ENCODE measurements around the gene SMOC1.

SMOC1 gene

DNA sequence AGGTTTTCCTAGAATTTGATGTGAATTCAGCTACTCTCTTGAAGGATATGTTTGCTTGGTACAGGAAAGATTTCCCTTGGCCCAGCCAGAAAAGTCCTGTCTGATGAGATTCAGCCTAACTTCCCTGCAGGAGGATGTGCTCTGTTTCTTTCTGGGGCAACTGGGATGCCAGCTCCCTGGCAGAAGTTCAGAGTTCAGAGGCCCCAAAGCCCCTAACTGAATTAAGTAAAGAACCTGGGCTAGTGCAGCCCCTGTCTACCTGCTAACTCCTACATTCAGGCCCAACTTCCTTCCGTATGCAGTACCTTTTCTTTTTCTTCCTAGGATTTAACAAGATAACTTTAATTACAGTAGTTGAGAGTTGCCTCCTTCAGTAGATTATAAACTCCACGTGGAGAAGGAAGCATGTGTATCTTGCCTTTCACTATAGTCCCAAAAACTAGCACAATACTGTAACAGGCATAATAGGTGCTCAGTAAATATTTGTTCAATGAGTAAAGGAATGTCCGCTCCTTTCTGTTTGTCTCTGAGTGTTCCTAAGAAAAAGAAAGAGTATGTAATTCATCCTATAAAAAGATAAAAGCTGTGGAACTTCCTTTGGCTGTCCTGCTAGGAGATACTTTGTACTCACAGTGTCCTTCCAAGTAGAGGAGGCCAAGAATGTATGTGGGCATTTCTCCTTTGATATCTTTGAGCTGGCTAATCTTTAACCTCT is 168.5 kb downstream of the SMOC1 start:
- no peak for DNase-seq

DNA sequence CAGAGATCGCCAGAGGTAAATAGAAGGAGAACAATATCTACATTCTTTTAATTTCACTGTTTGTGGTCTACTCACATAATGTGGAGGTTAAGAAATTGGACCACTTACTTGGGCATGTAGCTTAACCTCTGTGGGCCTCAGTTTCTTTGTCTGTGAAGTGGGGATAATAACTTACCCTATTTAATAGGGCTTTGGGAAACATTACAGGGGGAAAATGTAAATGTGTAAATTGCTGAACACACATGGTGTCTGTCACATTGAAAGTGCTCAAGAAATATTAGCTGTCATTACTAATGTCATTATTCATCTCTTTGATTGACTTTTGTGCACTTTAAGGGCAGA is 169.1 kb downstream of the SMOC1 start:
- DNase-seq: no peak

DNA sequence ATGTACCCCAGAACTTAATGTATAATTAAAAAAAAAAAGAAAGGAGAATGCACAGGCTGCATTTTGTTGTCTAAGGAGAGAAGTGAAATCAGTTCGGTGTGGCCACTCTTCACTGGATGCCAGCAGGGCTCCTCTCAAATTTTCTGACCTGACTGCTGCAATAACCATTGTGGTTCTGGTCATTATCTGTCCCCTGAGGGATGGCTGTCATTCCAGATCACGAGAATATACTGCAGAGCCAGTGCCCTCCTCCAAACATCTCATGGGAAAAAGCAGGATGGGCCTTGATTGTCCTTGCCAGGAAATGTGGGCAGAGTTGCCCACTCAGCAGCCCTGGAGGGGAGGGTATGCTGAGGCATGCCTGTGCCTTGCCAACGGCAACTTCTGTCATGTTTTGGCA is 170.4 kb downstream of the SMOC1 start:
- DNase-seq: no peak

DNA sequence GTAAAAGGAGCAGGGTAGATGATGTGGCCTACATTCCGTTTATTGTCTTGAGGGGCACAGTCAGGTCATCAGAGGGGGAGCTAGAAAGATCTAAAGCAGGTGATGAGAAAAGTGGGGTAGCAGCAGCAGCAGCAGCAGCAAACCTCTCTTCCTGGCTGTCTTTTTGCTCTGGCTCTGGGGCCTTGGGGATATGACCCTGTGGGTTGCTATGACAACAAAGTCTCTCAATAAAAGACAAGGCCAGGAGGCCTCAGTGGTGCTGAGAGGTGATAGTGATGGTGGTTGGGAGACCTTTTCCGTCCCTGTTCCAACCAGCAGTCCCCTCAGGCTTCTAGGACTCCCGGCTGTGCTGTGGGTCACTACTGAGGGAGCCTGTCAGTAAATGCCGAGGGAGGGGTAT is 170.9 kb downstream of the SMOC1 start:
- no peak for DNase-seq

DNA sequence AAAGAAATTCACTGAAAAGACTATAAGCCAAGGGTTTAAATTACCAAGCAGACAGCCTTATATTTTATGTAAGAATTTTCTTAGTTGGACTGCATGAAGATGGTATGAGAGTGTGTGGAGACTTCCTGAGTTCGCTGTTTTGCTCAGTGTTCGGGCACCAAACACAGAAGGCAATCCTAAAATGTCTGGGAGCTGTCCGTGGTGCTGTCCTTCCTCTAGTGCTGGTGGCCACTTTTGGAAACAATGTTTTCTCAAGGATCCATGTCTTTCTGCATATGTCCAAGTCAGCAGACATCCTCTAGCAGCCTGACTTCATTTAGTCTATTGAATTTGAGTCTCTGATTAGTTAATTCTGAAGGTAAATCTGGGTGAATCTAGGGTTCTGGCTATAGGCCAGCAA is 173.8 kb downstream of the SMOC1 start:
- peak; percentile 7 for DNase-seq

DNA sequence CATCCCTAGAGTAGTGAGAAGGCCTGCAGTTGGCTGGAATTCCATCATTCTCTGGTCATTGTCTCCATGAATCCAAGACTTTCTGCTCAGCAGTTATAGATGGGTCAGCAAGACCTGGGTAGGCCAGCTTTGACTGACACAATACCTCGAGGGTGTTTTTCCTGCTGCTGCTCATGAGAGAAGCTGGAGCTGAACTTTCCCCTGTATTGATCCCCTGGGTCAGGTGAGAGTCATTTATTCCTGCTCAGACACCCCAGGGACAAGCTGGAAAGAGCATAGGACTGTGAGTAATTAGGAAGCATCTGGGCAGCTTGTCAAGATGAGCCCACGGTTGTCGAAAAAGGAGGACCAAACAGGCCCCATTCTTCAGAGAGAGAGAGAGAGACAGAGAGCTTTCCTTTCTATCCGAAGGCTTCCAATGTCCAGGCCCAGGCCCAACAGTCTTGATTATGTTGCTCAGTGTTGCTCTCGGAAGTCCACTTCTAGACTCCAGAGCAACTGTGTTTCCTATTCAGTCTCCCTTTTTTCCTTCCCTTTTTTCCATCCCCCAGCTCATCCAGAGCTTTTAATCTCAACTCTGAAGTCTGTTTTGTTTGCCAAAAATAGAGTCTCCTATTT is 178.4 kb downstream of the SMOC1 start:
- DNase-seq: no peak

DNA sequence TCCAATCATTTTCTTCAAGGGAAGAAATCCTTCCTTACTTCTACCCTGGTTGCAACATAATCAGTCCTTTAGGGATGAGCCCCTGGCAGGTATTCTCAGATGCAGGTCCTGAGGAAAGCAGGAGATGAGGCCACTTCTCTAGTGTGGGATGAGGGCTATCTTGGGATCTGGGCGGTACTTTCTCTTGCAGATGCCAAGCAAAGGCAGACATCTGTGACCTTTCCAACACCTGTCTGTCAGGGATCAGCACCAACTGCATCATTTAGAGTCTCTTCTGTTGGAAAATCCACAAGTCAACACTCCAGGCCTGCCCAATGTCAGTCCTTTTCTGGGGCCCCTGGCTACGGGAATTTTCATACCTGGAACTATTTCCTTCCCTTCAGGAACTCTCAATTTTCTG is 180.3 kb downstream of the SMOC1 start:
- DNase-seq: no peak

DNA sequence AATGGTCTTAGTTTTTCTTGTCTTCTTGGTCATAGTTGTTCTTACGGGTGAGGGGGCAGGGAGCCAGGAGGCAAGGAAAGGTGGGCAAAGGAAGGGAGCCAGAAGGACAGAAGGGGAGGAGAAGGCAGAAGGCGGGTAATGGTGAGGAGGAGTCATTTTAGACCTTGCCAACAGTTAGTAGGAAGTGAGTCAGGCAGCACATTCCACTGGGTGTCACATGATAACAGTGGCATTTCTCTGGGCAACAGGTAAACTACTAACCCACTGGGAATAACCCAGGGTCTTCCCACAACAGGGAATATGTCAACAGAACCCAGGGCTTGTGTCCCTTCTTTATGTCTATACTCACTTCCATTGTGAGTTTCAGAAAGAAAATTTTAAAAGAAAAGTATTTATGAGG is 181.9 kb downstream of the SMOC1 start:
- no peak for DNase-seq

DNA sequence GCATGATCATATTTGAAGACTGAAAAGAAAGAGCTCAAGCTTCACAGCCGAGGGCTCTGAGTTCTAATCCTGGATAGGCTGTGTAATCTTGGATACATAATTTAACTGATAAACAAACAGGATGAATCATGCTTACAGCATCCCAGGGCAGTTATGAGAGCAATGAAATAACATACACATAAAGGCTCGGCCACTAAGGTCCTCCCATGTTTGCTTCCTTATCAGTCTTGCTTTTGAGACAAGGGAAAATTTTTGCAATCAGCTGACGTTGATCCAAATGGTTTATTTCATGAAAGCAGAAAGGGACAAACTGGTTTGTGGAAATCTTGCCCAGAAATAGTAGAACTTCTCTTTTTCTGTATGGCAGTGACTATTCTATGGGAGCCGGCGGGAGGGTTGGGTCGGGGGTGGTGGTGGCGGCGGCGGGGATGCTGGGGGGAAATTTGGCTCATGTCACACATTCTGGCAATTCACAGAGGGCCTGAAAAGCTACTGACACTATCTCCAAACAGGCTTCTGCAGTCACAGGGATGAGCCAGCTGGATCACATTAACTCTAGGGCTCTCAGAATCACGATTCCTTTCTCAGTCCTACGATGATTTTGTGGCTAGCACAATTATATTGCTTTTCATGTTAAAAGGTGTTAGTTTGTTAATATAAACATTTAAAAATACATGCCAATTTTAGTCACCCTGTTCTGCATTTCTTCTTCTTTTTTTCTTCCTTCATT is 185.1 kb downstream of the SMOC1 start:
- DNase-seq: no peak

DNA sequence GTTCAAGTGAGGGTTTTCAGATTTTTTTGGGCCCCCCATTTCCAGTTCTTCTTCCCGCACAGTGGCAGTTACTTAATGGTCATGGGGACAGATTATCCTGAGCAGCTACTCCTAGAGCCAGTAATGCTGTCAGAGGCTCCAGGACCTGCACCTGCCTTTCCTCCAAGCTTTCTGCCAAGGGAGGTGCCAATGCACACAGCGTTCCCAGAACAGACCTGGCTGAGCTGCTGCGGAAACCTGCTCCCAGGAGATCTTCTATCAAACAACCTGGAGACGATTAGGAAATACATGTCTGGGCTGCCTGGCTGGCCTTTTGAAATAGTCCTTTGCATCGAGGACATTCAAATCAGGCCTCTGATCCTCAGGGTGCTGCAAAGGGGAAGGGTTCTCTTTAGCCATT is 188.6 kb downstream of the SMOC1 start:
- DNase-seq: no peak

DNA sequence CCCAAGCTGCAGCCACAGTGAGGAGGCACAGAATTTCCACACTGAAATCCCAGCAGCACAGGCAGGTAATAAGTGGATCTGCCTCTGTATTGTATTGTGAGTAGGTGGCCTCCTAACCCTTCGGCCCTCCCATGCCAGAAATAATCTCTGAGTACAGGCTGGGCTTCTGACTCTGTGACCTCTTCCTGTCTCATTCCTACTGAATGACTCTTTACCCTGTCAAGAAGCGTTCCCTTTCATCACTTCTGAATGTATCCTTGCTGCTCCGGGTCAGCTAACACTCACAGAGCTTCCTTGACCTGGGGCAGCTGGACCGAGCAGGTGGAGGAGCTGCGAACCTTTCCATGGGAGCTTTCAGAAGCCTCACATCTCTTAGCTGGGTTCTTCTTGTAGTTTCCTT is 190.0 kb downstream of the SMOC1 start:
- no peak for DNase-seq

DNA sequence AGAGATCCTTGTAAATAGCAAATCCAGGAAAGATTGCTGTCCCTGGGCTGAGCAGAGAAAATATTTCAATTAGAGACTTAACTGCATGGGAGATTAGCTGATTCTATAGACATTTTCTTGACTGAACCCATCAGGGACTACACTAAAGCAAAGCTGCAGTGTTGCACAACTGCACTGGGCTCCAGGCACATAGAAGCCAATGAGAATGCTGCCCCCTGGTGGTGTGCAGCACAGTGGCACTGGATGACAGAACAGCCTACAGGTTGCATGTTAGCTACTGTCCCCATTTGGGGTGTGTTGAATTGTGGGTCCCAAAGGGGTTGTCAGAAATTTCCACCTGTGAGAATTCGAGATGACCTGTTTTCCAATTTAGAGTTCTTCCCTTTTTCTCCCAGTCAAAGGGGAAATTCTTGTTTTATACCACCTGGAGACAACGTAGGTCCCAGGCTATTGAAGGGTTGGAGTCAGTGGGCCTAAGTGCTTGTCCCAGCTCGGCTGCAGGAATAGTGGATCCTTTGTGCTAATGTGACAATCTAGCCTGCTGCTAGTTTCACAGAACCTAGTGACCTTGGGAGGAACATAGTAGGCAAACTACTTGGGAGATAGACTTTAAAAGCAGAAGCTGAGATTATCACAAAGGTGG is 194.8 kb downstream of the SMOC1 start:
- peak; percentile 64 for DNase-seq

DNA sequence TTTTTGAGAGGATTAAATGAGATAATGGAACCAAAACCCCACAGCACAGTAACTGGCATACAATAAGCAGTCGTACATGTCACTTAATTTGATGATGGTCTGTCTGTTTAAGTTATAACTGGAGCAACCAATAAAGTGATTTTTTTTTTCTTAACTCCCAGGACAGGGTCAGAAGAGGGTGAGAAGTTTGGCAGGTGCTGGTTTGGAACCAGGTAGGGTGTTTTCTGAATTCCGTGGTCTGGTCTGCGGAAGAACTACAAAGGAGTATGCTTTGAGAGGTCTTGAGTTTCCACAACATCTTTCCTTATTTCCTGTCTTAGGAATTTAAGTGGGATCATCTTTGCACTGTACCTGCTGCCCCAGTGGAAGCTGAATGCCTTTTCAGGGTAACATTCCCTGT is 197.8 kb downstream of the SMOC1 start:
- no peak for DNase-seq

DNA sequence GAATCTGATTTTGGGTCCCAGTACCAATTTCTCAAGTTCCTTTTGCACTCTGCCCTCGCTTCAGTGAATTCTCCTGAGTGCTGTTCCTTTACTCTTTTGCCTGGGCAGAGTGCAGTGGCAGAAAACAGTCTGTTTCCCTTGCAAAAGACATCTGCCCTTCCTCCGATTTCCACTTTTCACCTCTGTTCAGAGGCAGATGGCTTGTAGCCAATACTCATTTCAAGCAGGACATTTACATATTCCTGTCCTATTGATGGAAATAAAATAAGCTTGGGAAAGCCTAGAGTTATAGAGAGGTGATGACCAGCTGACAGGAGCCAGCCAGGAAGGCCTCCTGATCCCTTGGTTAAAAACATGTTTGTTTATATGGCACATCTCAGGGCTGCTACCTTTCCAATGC is 198.5 kb downstream of the SMOC1 start:
- no peak for DNase-seq

DNA sequence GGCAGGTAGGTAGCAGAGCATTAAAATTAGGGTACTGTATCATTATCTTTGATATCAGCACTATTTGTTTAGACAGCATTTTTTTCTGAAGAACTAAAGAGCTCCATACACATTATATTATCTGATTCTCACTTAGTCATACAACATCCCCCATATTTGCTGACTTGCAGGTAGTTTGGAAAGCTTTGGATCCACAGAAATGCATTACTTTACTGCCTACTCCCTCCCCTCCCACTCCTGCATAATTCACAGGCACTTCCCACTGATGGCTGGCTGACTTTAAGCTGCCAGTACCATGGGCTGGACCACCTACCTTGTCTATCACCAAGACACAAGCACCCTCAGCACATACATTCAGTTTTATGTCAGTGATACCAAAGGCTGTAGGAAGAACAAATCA is 199.1 kb downstream of the SMOC1 start:
- no peak for DNase-seq

DNA sequence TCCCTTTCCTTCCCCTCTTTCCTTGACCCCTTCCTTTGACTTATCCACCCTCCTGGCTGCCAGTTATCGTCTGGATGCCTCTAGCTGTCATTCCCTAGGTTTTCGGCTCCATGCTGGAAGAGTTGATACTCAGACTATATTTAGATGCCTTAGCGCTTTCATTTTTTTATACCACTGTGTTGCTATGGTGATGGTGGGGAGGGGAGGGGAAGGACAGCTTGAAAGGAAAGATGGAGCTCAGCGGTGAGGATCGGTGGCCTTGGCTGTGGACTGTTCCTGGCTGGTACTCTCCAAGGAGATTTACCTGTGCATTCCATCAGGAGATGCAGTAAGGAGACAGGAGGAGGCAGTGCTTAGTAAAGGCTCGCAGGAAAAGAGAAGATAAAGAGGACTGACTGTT is 200.9 kb downstream of the SMOC1 start:
- no peak for DNase-seq
